LNCAP (cell line): Measurements from ENCODE around the gene CYP39A1.

Source experiments
- CTCF ChIP-seq: fragments of 450-650 bp; IDR thresholded peaks from 2 replicates; pipeline ENCODE4 v1.5.1; 2017; ENCODE audit warnings: mild to moderate bottlenecking

CYP39A1 gene

GRCh38 chr6:46648869-46649492, 3.6 kb downstream of the CYP39A1 start:
- no peak for TF ChIP-seq CTCF

- TF ChIP-seq CTCF, result no peak
Measured at GRCh38 chr6:46645265-46645664, 7.4 kb downstream of the CYP39A1 start.

- no peak for TF ChIP-seq CTCF
Measured at GRCh38 chr6:46642928-46643751, 9.5 kb downstream of the CYP39A1 start.

GRCh38 chr6:46638650-46639049, 14.0 kb downstream of the CYP39A1 start:
- no peak for TF ChIP-seq CTCF

- TF ChIP-seq CTCF, result no peak
Measured at GRCh38 chr6:46637933-46638332, 14.7 kb downstream of the CYP39A1 start.

- TF ChIP-seq CTCF, result no peak
Measured at GRCh38 chr6:46637145-46637544, 15.5 kb downstream of the CYP39A1 start.

GRCh38 chr6:46635462-46635861, 17.2 kb downstream of the CYP39A1 start:
- TF ChIP-seq CTCF, result no peak
